K562 (cell line): ENCODE results near the gene CPLX4. TPM values are rescaled to one million over a fixed set of nuclear protein-coding genes. Genes with fewer than 3 reads are reported as not detected.

Experiments
- CBX5 ChIP-seq: IDR thresholded peaks from 2 replicates; pipeline ENCODE4 v1.6.1; 2014; ENCODE audit warnings: low read depth, borderline replicate concordance
- MGA ChIP-seq: fragments of 450-650 bp; IDR thresholded peaks from 2 replicates; pipeline ENCODE4 v1.6.1; 2016; ENCODE audit warnings: mild to moderate bottlenecking, moderate library complexity
- NKRF ChIP-seq: fragments of 450-650 bp; IDR thresholded peaks from 2 replicates; pipeline ENCODE4 v1.6.1; 2016; ENCODE audit warnings: borderline replicate concordance
- SRSF9 ChIP-seq: fragments of 200-400 bp; formaldehyde crosslinking; IDR thresholded peaks from 2 replicates; pipeline ENCODE4 v1.6.1; 2017; ENCODE audit warnings: low read depth, low read length, borderline replicate concordance
- TRIM24 ChIP-seq, 2 experiments: fragments of 450-650 bp; IDR thresholded peaks; 2 replicates each; pipeline ENCODE4 v1.6.1; 2016
- ZFP36 ChIP-seq: fragments of 150-350 bp; IDR thresholded peaks from 2 replicates; pipeline ENCODE4 v1.6.1; 2018; ENCODE audit warnings: low read length, low read depth; ENCODE audit not compliant: partially characterized antibody
- ZNF311 ChIP-seq: fragments of 250-450 bp; sonication (Bioruptor Pico); IDR thresholded peaks from 2 replicates; pipeline ENCODE4 v1.4.0; 2020; ENCODE audit warnings: mild to moderate bottlenecking, moderate library complexity
- polyA plus RNA-seq, 8 experiments: library from polyadenylated mRNA; depleted of rRNA in 4 of 8; stranded (reverse) in 5 of 8; unstranded in 3 of 8; fragments of >200 nt; fragmentation: Nextera tagmentation in 2 of 8; fragmentation: Illumina TruSeq in 1 of 8; extraction: Ambion mirVana in 2 of 8; extraction: Trizol in 1 of 8; gene quantifications; 2 replicates each; pipeline versions ENCODE4 v1.2.1 to v1.2.3, GENCODE V29; 2011 to 2014; ENCODE audit warnings: inconsistent platforms in 1 of 8, missing spikeins in 1 of 8
- total RNA-seq, 7 experiments: library from RNA; depleted of rRNA in 6 of 7; stranded (reverse); fragments of >200 nt in 6 of 7; fragmentation: Illumina TruSeq in 2 of 7; extraction: Trizol in 2 of 7; gene quantifications; 2 replicates each; pipeline versions ENCODE4 v1.2.1 to v1.2.3, GENCODE V29; 2011 to 2021; ENCODE audit warnings: low replicate concordance in 1 of 7

The CPLX4 gene
- total and polyA plus RNA-seq, 9 of the 15 experiments (the other 6 are each of a cell fraction or from before 2014, with no cell fraction given), result not detected

GRCh38 chr18:59279722-59280121 is 38.7 kb downstream of the CPLX4 start (continued):
- TF ChIP-seq MGA, result no peak
- TF ChIP-seq NKRF, result no peak
- no peak for TF ChIP-seq CBX5
- no peak for TF ChIP-seq ZNF311 (CRISPR knock-in tag)
- TF ChIP-seq SRSF9, result no peak
- no peak for TF ChIP-seq ZFP36
- no peak for TF ChIP-seq TRIM24 (IDR thresholded peaks at IDR 0.05)
